SHP77 (cell line): ENCODE data around the gene SBSN.

Experiments used
- DNase-seq, 2 experiments: peaks; one replicate each; lab custom pipeline; 2025; lab: John Stamatoyannopoulos, UW

SBSN gene

GRCh38 chr19:35555301-35556005 lies 27.3 kb upstream of the SBSN start:
- DNase-seq: peak; percentile 70 to 75

GRCh38 chr19:35554076-35554475 lies 26.0 kb upstream of the SBSN start:
- no peak for DNase-seq

- no peak for DNase-seq
Measured at GRCh38 chr19:35553385-35554000, 25.4 kb upstream of the SBSN start.

- no peak for DNase-seq
Measured at GRCh38 chr19:35552534-35553384, 24.6 kb upstream of the SBSN start.

- DNase-seq: no peak
Measured at GRCh38 chr19:35551091-35551810, 23.1 kb upstream of the SBSN start.

GRCh38 chr19:35549879-35550523 lies 21.9 kb upstream of the SBSN start:
- no peak for DNase-seq

- peak; percentile 65 to 74 for DNase-seq
Measured at GRCh38 chr19:35549174-35549788, 21.2 kb upstream of the SBSN start.

- DNase-seq: no peak
Measured at GRCh38 chr19:35546532-35546931, 18.4 kb upstream of the SBSN start.

- DNase-seq: no peak
Measured at GRCh38 chr19:35545855-35546381, 17.8 kb upstream of the SBSN start.

GRCh38 chr19:35545001-35545854 lies 17.1 kb upstream of the SBSN start, which contains the start of gene TMEM147:
Gene TMEM147, plus strand, starts transcription at chr19:35545626. Its CDS starts 114 bp downstream, at chr19:35545740.
- peak; percentile 72 to 81 for DNase-seq

GRCh38 chr19:35544110-35544802 lies 16.1 kb upstream of the SBSN start:
- no peak for DNase-seq

- DNase-seq: no peak
Measured at GRCh38 chr19:35543280-35544109, 15.4 kb upstream of the SBSN start.

- DNase-seq: no peak
Measured at GRCh38 chr19:35542209-35542608, 14.1 kb upstream of the SBSN start.

GRCh38 chr19:35540356-35540927 lies 12.3 kb upstream of the SBSN start:
- no peak for DNase-seq

- no peak for DNase-seq
Measured at GRCh38 chr19:35539850-35540249, 11.7 kb upstream of the SBSN start.

GRCh38 chr19:35539314-35539713 lies 11.2 kb upstream of the SBSN start:
- no peak for DNase-seq

- DNase-seq: no peak
Measured at GRCh38 chr19:35534803-35535480, 6.8 kb upstream of the SBSN start.
